ENCODE measurements around the gene HOXB9. TPM values are rescaled to one million over a fixed set of nuclear protein-coding genes. Genes with fewer than 3 reads are reported as not detected.
A peak's percentile ranks its signal among the peaks of the same experiment; 100 is the strongest.

The HOXB9 gene
- total RNA-seq, 1 donor from 2014 or later, result not detected

- H3K4me3 ChIP-seq, result peak overlapping the region; percentile 75 to 77
- H3K36me3 ChIP-seq, result no peaks in the 10 kb centered on the region
- no peaks in the 10 kb centered on the region for H3K9me3 ChIP-seq
- H3K27me3 ChIP-seq, result no peaks in the 10 kb centered on the region
- TF ChIP-seq CTCF (IDR thresholded peaks at IDR 0.05), result no peak
- no peak for DNase-seq (ENCODE audit: low spot score in 2 of 2)
- intact Hi-C loops (cut with DNase I), result no loop called here
- peak overlapping the region; percentile 93 to 97 for H3K27ac ChIP-seq
- H3K4me1 ChIP-seq, result peaks cover 4 to 59% of the 10 kb centered on the region in 2 donors
Measured at GRCh38 chr17:48575673-48576478, 50.3 kb downstream of the HOXB9 start.

GRCh38 chr17:48575066-48575582 is 51.0 kb downstream of the HOXB9 start:
- intact Hi-C loops (cut with DNase I), result no loop called here
- Histone ChIP-seq H3K27ac (peak overlapping the region; percentile 93 to 97), H3K4me3 (peak overlapping the region; percentile 15 to 75), H3K9me3 (no peaks in the 10 kb centered on the region), H3K36me3 (no peaks in the 10 kb centered on the region), H3K4me1 (peaks cover 4 to 65% of the 10 kb centered on the region in 2 donors), H3K27me3 (no peaks in the 10 kb centered on the region)
- no peak for DNase-seq (ENCODE audit: low spot score in 2 of 2)
- TF ChIP-seq CTCF (IDR thresholded peaks at IDR 0.05), result no peak

- TF ChIP-seq CTCF (IDR thresholded peaks at IDR 0.05), result no peak
- intact Hi-C loops (cut with DNase I), result no loop called here
- H3K4me3 ChIP-seq, result peak overlapping the region; percentile 27 to 75
- no peak for DNase-seq (ENCODE audit: low spot score in 2 of 2)
- no peaks in the 10 kb centered on the region for H3K9me3 ChIP-seq
- peaks cover 7 to 71% of the 10 kb centered on the region in 2 donors for H3K4me1 ChIP-seq
- H3K36me3 ChIP-seq, result no peaks in the 10 kb centered on the region
- no peaks in the 10 kb centered on the region for H3K27me3 ChIP-seq
- H3K27ac ChIP-seq, result peak overlapping the region; percentile 93 to 97
Measured at GRCh38 chr17:48574505-48575065, 51.6 kb downstream of the HOXB9 start.

GRCh38 chr17:48571826-48572417 is 54.2 kb downstream of the HOXB9 start:
- H3K27me3 ChIP-seq, result no peaks in the 10 kb centered on the region
- intact Hi-C loops (cut with DNase I), result loop anchor here (2.0 kb wide), 1 partner anchor 17 kb away; no protein-coding TSS in a partner anchor

More at GRCh38 chr17:48571826-48572417, 54.2 kb downstream of the HOXB9 start:
- Histone ChIP-seq H3K27ac (peak overlapping the region; percentile 93 to 97), H3K9me3 (no peaks in the 10 kb centered on the region), H3K4me3 (peak overlapping the region; percentile 46 to 75), H3K4me1 (peaks cover 7 to 83% of the 10 kb centered on the region in 2 donors), H3K36me3 (no peaks in the 10 kb centered on the region)
- no peak for TF ChIP-seq CTCF (IDR thresholded peaks at IDR 0.05)
- no peak for DNase-seq (ENCODE audit: low spot score in 2 of 2)

Other genes starting within 250 kb of the HOXB9 start
- gene SKAP1, start 196.1 kb downstream of the HOXB9 start, total RNA-seq, result not detected
- not detected for gene HOXB1, start 95.3 kb downstream of the HOXB9 start, total RNA-seq
- 55.3 TPM for gene HOXB2, start 81.2 kb downstream of the HOXB9 start, total RNA-seq
- 20.4 TPM for gene HOXB4, start 48.0 kb downstream of the HOXB9 start, total RNA-seq
- gene HOXB3, start 36.1 kb downstream of the HOXB9 start, total RNA-seq, result 19.3 TPM
- 0.53 TPM for gene HOXB5, start 32.6 kb downstream of the HOXB9 start, total RNA-seq
- gene HOXB6, start 21.4 kb downstream of the HOXB9 start, total RNA-seq, result 5.1 TPM
- 15.0 TPM for gene HOXB7, start 15.3 kb downstream of the HOXB9 start, total RNA-seq
- not detected for gene HOXB8, start 11.1 kb downstream of the HOXB9 start, total RNA-seq
- not detected for gene PRAC1, start 96.2 kb upstream of the HOXB9 start, total RNA-seq
- gene PRAC2, start 96.8 kb upstream of the HOXB9 start, total RNA-seq, result not detected
- not detected for gene HOXB13, start 102.4 kb upstream of the HOXB9 start, total RNA-seq
- not detected for gene TTLL6, start 190.9 kb upstream of the HOXB9 start, total RNA-seq
- gene CALCOCO2, start 204.7 kb upstream of the HOXB9 start, total RNA-seq, result 34.9 TPM

Measured in ascending aorta (tissue), 2 donors.